ENCODE results near the gene MMP3.
"Not testable (repeated sequence)": the region's sequence is repeated elsewhere in the genome, so short reads cannot be mapped to it uniquely, and the experiment has no call there.

The MMP3 gene

GRCh38 chr11:102878595-102878994 lies 35.2 kb upstream of the MMP3 start:
- no peak overlapping the region for H3K4me3 ChIP-seq (ENCODE audit: low read depth, low read length)
- H3K27ac ChIP-seq: no peak overlapping the region
- no peak for DNase-seq
- no peaks in the 10 kb centered on the region for H3K27me3 ChIP-seq (replicated peaks)
- in situ Hi-C loops (cut with HindIII; ENCODE audit: low pct_ligation_motif_present, low sequenced_read_pairs): no loop called here
- no peak for TF ChIP-seq CTCF (IDR thresholded peaks at IDR 0.05; ENCODE audit: low read depth, low read length, missing control alignments)
- H3K36me3 ChIP-seq (replicated peaks): no peaks in the 10 kb centered on the region

GRCh38 chr11:102874852-102875251 lies 31.4 kb upstream of the MMP3 start, which contains the start of gene MMP12:
Gene MMP12 (minus strand): TSS chr11:102874982. CDS start chr11:102874937, 45 bp downstream.
- Histone ChIP-seq H3K27ac (no peak within 1 kb of the TSS), H3K27me3 (replicated peaks) (no peaks in the 10 kb centered on the region), H3K36me3 (replicated peaks) (no peaks in the 10 kb centered on the region), H3K4me3 (ENCODE audit: low read depth, low read length) (no peak within 1 kb of the TSS)
- in situ Hi-C loops (cut with HindIII; ENCODE audit: low pct_ligation_motif_present, low sequenced_read_pairs): no loop called here
- TF ChIP-seq CTCF (IDR thresholded peaks at IDR 0.05; ENCODE audit: low read depth, low read length, missing control alignments): no peak
- DNase-seq: no peak

- H3K36me3 ChIP-seq (replicated peaks); DNase-seq; H3K4me3 ChIP-seq (ENCODE audit: low read depth, low read length); in situ Hi-C loops (cut with HindIII; ENCODE audit: low pct_ligation_motif_present, low sequenced_read_pairs); H3K27me3 ChIP-seq (replicated peaks); H3K27ac ChIP-seq: not testable (repeated sequence)
Observed at GRCh38 chr11:102869354-102869964, 26.1 kb upstream of the MMP3 start.

DNA sequence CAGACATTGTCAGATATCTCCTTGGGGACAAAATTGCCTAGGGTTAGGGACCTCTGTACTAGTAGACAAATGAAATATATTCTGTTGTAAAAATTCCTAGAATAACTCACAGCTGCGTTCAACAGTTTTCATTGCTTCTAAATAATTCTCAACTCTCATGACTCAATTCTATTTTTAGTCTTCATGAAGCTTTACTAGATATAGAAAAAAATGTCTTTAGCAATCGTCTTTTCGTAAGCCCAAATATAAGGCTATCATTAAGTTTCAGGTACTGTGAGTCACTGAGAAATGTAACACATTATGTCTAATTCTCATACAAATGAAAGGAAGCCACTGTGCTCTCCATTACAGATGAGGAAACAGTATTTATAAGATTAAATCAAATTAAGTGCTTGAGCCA lies 24.9 kb upstream of the MMP3 start:
- TF ChIP-seq CTCF (IDR thresholded peaks at IDR 0.05; ENCODE audit: low read depth, low read length, missing control alignments): no peak
- Histone ChIP-seq H3K27me3 (replicated peaks) (no peaks in the 10 kb centered on the region), H3K27ac (no peak overlapping the region), H3K36me3 (replicated peaks) (no peaks in the 10 kb centered on the region), H3K4me3 (ENCODE audit: low read depth, low read length) (no peak overlapping the region)
- DNase-seq: no peak
- in situ Hi-C loops (cut with HindIII; ENCODE audit: low pct_ligation_motif_present, low sequenced_read_pairs): no loop called here

DNA sequence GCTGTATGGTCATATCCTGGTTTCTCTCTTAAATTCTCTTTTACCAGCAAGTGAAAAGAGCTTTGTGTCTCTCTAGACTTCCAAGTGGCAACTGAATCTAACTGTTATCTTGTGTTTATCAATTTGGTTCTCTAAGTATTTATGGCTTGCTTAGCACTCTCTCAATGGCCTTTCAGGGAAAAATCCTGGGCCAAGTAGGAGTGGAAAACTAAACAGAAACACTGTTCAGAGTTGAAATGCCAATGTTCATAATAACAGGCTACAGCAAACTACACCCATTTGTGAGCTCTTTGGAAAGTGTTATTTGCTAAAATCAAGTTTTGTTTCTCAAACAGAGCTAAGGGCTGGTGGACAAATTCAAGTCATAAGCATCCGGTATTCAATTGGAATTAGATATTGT lies 21.3 kb upstream of the MMP3 start:
- no peaks in the 10 kb centered on the region for H3K36me3 ChIP-seq (replicated peaks)
- H3K27me3 ChIP-seq (replicated peaks): no peaks in the 10 kb centered on the region
- no peak for TF ChIP-seq CTCF (IDR thresholded peaks at IDR 0.05; ENCODE audit: low read depth, low read length, missing control alignments)
- H3K4me3 ChIP-seq (ENCODE audit: low read depth, low read length): no peak overlapping the region
- no peak for DNase-seq
- in situ Hi-C loops (cut with HindIII; ENCODE audit: low pct_ligation_motif_present, low sequenced_read_pairs): no loop called here
- H3K27ac ChIP-seq: no peak overlapping the region

DNA sequence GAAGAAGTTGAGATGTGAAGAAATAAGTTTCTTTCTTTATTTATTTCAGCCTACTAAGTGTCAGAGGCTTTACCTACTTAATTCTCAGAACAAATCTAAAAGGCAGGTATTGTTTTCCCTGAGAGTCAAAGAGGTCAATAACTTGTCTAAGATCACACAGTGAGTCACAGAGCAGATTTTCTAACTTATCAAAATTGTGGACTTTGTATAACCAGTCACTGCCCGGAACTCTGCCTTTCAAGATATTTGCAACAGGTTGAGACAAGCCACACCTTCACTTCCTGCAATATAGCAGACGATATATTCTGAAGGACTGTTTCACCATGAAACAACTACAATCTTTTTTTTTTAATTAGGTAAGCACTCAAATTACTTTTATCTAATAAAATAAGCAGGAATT lies 10.5 kb upstream of the MMP3 start:
- H3K4me3 ChIP-seq (ENCODE audit: low read depth, low read length): no peak overlapping the region
- no peak for DNase-seq
- no peaks in the 10 kb centered on the region for H3K36me3 ChIP-seq (replicated peaks)
- in situ Hi-C loops (cut with HindIII; ENCODE audit: low pct_ligation_motif_present, low sequenced_read_pairs): no loop called here
- H3K27me3 ChIP-seq (replicated peaks): no peaks in the 10 kb centered on the region
- no peak for TF ChIP-seq CTCF (IDR thresholded peaks at IDR 0.05; ENCODE audit: low read depth, low read length, missing control alignments)
- no peak overlapping the region for H3K27ac ChIP-seq

Data from brain microvascular endothelial cell (primary cell).